ENCODE data around the gene SLC6A18.

SLC6A18 gene

DNA sequence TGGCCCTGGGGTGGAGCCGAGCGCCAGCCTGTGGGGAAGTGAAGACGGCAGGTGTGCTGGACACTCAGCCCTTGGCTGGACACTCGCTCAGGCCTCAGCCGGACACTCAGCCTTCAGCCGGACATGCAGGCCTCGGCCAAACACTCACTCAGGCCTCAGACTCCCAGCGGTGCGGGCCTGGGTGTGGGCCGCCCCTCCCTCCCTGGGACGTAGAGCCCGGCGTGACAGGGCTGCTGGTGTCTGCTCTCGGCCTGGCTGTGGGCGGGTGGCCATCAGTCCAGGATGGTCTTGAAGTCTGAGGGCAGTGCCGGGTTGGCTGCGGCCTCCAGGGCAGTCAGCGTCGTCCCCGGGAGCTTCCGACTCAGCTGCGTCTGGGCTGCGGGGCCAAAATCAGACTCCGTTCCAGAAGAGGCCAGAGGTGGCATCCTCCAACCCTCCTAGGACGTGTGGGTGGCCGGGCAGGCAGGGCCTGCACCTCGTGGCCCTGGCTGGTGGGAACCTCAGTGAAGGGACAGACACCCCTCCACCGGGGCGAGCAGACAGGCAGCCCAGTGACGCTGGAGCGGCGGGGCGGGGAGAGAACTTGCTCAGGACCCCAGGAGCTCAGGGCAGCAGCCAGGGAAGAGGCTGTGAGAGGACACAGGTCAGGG lies 28.4 kb downstream of the SLC6A18 start:
- TF ChIP-seq EZH2 (IDR thresholded peaks at IDR 0.05) (no peak), POLR2AphosphoS5 (IDR thresholded peaks at IDR 0.05; ENCODE audit: borderline replicate concordance, low read depth, low read length) (no peak), FOXP2 (optimal IDR thresholded peaks at IDR 0.05; ENCODE audit: control extremely low read depth, extremely low read length, insufficient read depth) (no peak)
- Histone ChIP-seq H3K9me3 (ENCODE audit: low read depth, low read length) (no peaks in the 10 kb centered on the region), H3K4me3 (no peak overlapping the region), H3K27ac (no peak overlapping the region), H3K9ac (ENCODE audit: insufficient read length) (no peak overlapping the region), H3K36me3 (ENCODE audit: insufficient read depth, low read length) (no peaks in the 10 kb centered on the region)
- DNase-seq (ENCODE audit: low read depth, low spot score) = no peak

DNA sequence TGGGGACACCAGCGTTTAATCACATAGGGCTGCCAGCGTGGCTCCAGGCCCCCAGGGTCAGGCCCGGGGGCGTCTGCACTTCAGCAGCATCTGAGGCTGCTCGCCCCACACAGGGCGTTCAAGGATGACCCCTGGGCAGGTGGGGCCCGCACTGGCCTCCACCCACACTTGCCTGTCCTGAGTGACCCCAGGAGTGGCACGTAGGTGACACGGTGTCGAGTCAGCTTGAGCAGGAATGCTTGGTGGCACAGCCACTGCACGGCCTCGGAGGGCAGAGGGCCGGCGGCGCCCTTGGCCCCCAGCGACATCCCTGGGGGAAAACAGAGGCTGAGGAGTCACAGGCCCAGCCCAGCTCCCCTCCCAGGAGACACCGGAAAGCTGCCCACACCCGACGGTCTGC lies 29.0 kb downstream of the SLC6A18 start:
- H3K9me3 ChIP-seq (ENCODE audit: low read depth, low read length) = no peaks in the 10 kb centered on the region
- H3K9ac ChIP-seq (ENCODE audit: insufficient read length) = no peak overlapping the region
- H3K36me3 ChIP-seq (ENCODE audit: insufficient read depth, low read length) = no peaks in the 10 kb centered on the region
- no peak overlapping the region for H3K4me3 ChIP-seq
- no peak overlapping the region for H3K27ac ChIP-seq
- TF ChIP-seq POLR2AphosphoS5 (IDR thresholded peaks at IDR 0.05; ENCODE audit: borderline replicate concordance, low read depth, low read length) (no peak), FOXP2 (optimal IDR thresholded peaks at IDR 0.05; ENCODE audit: control extremely low read depth, extremely low read length, insufficient read depth) (no peak), EZH2 (IDR thresholded peaks at IDR 0.05) (no peak)
- no peak for DNase-seq (ENCODE audit: low read depth, low spot score)

DNA sequence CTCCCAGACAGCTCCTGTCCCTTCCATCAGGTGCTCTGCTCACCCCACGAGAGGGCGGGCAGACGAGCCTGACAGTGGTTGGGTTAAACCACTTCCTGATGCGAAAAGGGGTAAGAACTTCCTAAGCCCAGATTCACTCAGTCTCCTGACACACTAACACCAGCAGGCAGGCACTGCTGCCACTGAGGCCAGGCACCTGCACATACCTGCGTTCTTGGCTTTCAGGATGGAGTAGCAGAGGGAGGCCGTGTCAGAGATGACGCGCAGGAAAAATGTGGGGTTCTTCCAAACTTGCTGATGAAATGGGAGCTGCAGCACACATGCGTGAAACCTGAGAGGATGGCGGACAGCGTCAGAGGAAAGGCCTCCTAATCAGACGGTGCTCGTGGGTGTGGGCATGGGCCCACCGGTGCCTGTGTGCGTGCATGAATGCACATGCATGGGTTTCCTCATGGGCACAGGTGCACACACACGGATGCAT lies 29.9 kb downstream of the SLC6A18 start:
- no peak for DNase-seq (ENCODE audit: low read depth, low spot score)
- Histone ChIP-seq H3K4me3 (no peak overlapping the region), H3K27ac (no peak overlapping the region), H3K9me3 (ENCODE audit: low read depth, low read length) (no peaks in the 10 kb centered on the region), H3K9ac (ENCODE audit: insufficient read length) (no peak overlapping the region), H3K36me3 (ENCODE audit: insufficient read depth, low read length) (no peaks in the 10 kb centered on the region)
- TF ChIP-seq POLR2AphosphoS5 (IDR thresholded peaks at IDR 0.05; ENCODE audit: borderline replicate concordance, low read depth, low read length) (no peak), FOXP2 (optimal IDR thresholded peaks at IDR 0.05; ENCODE audit: control extremely low read depth, extremely low read length, insufficient read depth) (no peak), EZH2 (IDR thresholded peaks at IDR 0.05) (no peak)

DNA sequence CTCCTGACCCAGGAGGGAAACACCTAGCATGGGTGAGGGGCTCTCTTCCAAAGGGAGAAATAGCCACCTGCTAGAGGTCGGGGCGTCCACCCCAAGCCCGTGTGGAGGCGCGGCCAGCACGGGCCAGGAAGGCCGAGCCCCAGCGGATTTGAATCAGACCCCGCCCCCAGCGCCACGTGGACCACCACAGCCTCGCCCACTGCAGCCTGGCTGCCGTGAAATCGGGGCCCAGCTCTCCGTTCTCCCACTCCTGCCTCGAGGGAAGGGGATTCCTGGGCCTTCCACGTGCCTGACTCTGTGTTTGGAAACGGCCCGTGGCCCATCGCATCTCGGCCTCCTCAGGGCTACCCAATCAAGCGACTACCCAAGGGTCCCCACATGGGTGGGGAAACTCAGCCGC lies 31.6 kb downstream of the SLC6A18 start:
- H3K27ac ChIP-seq = no peak overlapping the region
- no peaks in the 10 kb centered on the region for H3K9me3 ChIP-seq (ENCODE audit: low read depth, low read length)
- no peak overlapping the region for H3K4me3 ChIP-seq
- DNase-seq (ENCODE audit: low read depth, low spot score) = no peak
- no peak overlapping the region for H3K9ac ChIP-seq (ENCODE audit: insufficient read length)
- TF ChIP-seq FOXP2 (optimal IDR thresholded peaks at IDR 0.05; ENCODE audit: control extremely low read depth, extremely low read length, insufficient read depth) = no peak
- no peak for TF ChIP-seq POLR2AphosphoS5 (IDR thresholded peaks at IDR 0.05; ENCODE audit: borderline replicate concordance, low read depth, low read length)
- no peak for TF ChIP-seq EZH2 (IDR thresholded peaks at IDR 0.05)
- H3K36me3 ChIP-seq (ENCODE audit: insufficient read depth, low read length) = no peaks in the 10 kb centered on the region

DNA sequence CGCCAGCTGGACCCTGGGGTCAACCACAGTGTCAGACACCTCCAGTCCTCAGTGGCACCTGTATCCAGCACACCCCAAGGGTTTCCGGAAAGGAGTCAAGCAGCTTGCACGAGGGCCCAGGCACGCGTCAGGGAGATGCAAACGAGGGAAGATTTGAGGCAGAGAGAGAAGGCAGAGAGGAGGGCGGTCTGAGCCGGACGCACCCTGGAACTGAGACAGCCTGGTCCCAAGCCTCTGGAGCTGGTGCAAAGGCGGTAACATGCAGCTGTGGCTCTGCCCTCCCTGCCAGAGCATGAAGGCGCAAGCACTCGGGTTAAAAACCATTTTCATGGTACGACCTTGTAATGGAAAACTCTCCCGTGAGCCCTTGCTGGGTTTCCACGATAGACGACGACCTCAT lies 32.2 kb downstream of the SLC6A18 start:
- Histone ChIP-seq H3K4me3 (no peak overlapping the region), H3K27ac (no peak overlapping the region), H3K9me3 (ENCODE audit: low read depth, low read length) (no peaks in the 10 kb centered on the region), H3K9ac (ENCODE audit: insufficient read length) (no peak overlapping the region), H3K36me3 (ENCODE audit: insufficient read depth, low read length) (no peaks in the 10 kb centered on the region)
- no peak for TF ChIP-seq EZH2 (IDR thresholded peaks at IDR 0.05)
- TF ChIP-seq FOXP2 (optimal IDR thresholded peaks at IDR 0.05; ENCODE audit: control extremely low read depth, extremely low read length, insufficient read depth) = no peak
- TF ChIP-seq POLR2AphosphoS5 (IDR thresholded peaks at IDR 0.05; ENCODE audit: borderline replicate concordance, low read depth, low read length) = no peak
- DNase-seq (ENCODE audit: low read depth, low spot score) = no peak

DNA sequence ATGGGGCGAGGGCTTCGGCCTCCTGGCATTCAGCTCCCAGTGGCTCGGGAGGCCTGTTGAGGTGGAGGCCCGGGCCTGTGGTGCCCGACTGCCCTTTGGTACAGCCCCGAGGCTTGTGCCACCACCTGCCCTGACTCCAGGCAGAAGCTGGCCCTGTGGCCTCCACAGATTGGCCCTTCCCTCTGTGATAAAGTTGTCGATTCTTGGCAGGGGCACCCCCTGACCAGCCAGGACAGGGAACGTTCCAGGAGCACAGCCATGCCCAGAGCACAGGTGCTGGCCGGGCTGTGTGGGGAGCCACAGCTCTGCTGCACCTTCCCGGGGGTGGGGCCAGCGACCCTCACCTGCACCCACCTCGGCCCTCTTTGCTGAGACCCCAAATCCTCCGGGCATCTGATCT lies 32.7 kb downstream of the SLC6A18 start:
- DNase-seq (ENCODE audit: low read depth, low spot score) = no peak
- Histone ChIP-seq H3K27ac (no peak overlapping the region), H3K36me3 (ENCODE audit: insufficient read depth, low read length) (no peaks in the 10 kb centered on the region), H3K4me3 (no peak overlapping the region), H3K9me3 (ENCODE audit: low read depth, low read length) (no peaks in the 10 kb centered on the region), H3K9ac (ENCODE audit: insufficient read length) (no peak overlapping the region)
- no peak for TF ChIP-seq FOXP2 (optimal IDR thresholded peaks at IDR 0.05; ENCODE audit: control extremely low read depth, extremely low read length, insufficient read depth)

DNA sequence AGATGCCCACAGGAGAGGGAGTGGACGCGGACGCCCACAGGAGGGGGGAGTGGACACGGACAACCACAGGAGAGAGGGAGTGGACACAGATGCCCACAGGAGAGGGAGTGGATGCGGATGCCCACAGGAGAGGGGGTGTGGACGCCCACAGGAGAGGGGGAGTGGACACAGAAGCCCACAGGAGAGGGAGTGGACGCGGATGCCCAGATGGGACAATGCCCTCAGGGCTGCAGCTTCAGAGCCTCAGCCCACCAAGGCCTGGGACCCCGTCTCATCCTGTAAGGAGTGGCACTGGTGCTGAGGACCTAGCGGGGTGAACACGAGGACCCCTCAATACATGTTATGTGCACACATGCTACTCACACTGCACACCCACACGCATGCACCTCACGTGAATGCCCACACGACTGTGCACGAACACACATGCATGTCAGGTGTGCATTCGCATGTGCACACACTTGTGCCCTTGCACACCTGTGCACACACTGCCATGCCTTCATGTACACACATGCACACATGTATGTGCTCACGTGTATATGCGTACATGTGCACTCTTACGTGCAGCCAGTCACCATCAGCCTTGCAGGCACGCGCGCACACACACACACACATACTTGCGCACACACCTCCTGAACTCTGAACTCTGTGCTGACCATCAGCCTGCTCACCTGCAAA lies 34.8 kb downstream of the SLC6A18 start:
- no peak for TF ChIP-seq FOXP2 (optimal IDR thresholded peaks at IDR 0.05; ENCODE audit: control extremely low read depth, extremely low read length, insufficient read depth)
- no peak for TF ChIP-seq EZH2 (IDR thresholded peaks at IDR 0.05)
- TF ChIP-seq POLR2AphosphoS5 (IDR thresholded peaks at IDR 0.05; ENCODE audit: borderline replicate concordance, low read depth, low read length) = no peak
- H3K9me3 ChIP-seq (ENCODE audit: low read depth, low read length) = no peaks in the 10 kb centered on the region
- H3K9ac ChIP-seq (ENCODE audit: insufficient read length) = no peak overlapping the region
- DNase-seq (ENCODE audit: low read depth, low spot score) = no peak
- H3K27ac ChIP-seq = no peak overlapping the region
- H3K4me3 ChIP-seq = no peak overlapping the region
- no peaks in the 10 kb centered on the region for H3K36me3 ChIP-seq (ENCODE audit: insufficient read depth, low read length)

DNA sequence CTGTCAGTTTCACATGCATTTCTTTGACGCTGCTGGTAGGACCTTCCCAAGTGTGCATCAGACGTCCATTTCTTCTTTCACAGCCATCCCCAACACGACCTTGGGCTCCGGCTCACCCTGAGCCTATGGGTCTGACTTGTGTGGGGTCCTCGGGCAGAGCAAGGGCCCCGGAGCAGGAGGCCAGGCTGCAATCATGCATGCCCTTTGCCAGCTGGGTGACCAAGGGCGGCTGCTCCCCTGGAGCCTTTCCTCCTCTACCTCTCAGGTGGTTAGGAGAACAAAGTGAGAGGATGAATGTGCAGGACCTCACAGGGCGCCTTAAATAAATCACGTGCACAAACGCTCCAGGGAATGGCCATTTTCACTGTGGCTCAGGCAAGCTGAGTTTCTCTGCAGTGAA lies 36.5 kb downstream of the SLC6A18 start:
- H3K4me3 ChIP-seq = no peak overlapping the region
- no peaks in the 10 kb centered on the region for H3K36me3 ChIP-seq (ENCODE audit: insufficient read depth, low read length)
- no peak for TF ChIP-seq POLR2AphosphoS5 (IDR thresholded peaks at IDR 0.05; ENCODE audit: borderline replicate concordance, low read depth, low read length)
- TF ChIP-seq FOXP2 (optimal IDR thresholded peaks at IDR 0.05; ENCODE audit: control extremely low read depth, extremely low read length, insufficient read depth) = no peak
- TF ChIP-seq EZH2 (IDR thresholded peaks at IDR 0.05) = no peak
- no peak overlapping the region for H3K27ac ChIP-seq
- H3K9me3 ChIP-seq (ENCODE audit: low read depth, low read length) = no peaks in the 10 kb centered on the region
- H3K9ac ChIP-seq (ENCODE audit: insufficient read length) = no peak overlapping the region
- DNase-seq (ENCODE audit: low read depth, low spot score) = no peak

All from SK-N-MC (cell line).